BJ (cell line): ENCODE data around the gene ATRN. TPM values are rescaled to one million over a fixed set of nuclear protein-coding genes. Genes with fewer than 3 reads are reported as not detected.

Source experiments
- CTCF ChIA-PET: fragments of 350-600 bp; formaldehyde crosslinking; extraction: SDS; loops from one replicate; lab custom pipeline; 2021; ENCODE audit warnings: antibody characterized with exemption, inconsistent platforms; lab: Yijun Ruan, JAX
- POLR2A ChIA-PET: fragments of 300-600 bp; sonication (Branson Sonifier 250); formaldehyde crosslinking; extraction: SDS; loops from one replicate; lab custom pipeline; 2021; ENCODE audit warnings: antibody characterized with exemption; lab: Charles Lee
- DNase-seq: peaks from one replicate; pipeline ENCODE4 v3.0.0-alpha.2; 2011; ENCODE audit warnings: low read depth
- H3K27me3 ChIP-seq: 2 replicates; pipeline ENCODE4 v1.6.0; 2011; ENCODE audit warnings: low read length; ENCODE audit not compliant: control insufficient read depth, insufficient read depth
- H3K36me3 ChIP-seq: 2 replicates; pipeline ENCODE4 v1.5.1; 2011; ENCODE audit warnings: low read length; ENCODE audit not compliant: control insufficient read depth, insufficient read depth
- H3K4me3 ChIP-seq: 2 replicates; pipeline ENCODE4 v1.5.1; 2011; ENCODE audit warnings: low read depth, mild to moderate bottlenecking, control low read depth, low read length
- CTCF ChIP-seq: IDR thresholded peaks from 2 replicates; pipeline ENCODE4 v1.5.1; 2011; ENCODE audit warnings: low read depth, mild to moderate bottlenecking, control low read depth, inconsistent platforms, low read length, moderate library complexity; ENCODE audit not compliant: insufficient read depth
- polyA plus RNA-seq: library from polyadenylated mRNA; depleted of rRNA; stranded (reverse); fragments of >200 nt; gene quantifications from 2 replicates; pipeline ENCODE4 v1.2.3, GENCODE V29; 2011

ATRN gene
- polyA plus RNA-seq, 1 experiment = 55.7 TPM

GRCh38 chr20:3654326-3655130 is 183.7 kb downstream of the ATRN start:
- POLR2A ChIA-PET = no interaction called here
- Histone ChIP-seq H3K4me3 (no peak overlapping the region), H3K27me3 (peaks cover 15% of the 10 kb centered on the region), H3K36me3 (no peaks in the 10 kb centered on the region; the same call in 1 of the 2 replicates)
- DNase-seq = no peak
- TF ChIP-seq CTCF = no peak
- CTCF ChIA-PET = interaction anchor here (1.0 kb wide), 1 partner anchor 18 kb away, joined by 3 read pairs; no protein-coding TSS in a partner anchor

- H3K4me3 ChIP-seq = no peak overlapping the region
- DNase-seq = no peak
- peaks cover 19% of the 10 kb centered on the region for H3K27me3 ChIP-seq
- H3K36me3 ChIP-seq = no peaks in the 10 kb centered on the region; the same call in 1 of the 2 replicates
- CTCF ChIA-PET = interaction anchor here (1.1 kb wide), 1 partner anchor 56 kb away, joined by 4 read pairs; no protein-coding TSS in a partner anchor
- POLR2A ChIA-PET = no interaction called here
- no peak for TF ChIP-seq CTCF
Measured at GRCh38 chr20:3655131-3655405, 184.2 kb downstream of the ATRN start.

GRCh38 chr20:3658019-3658715 is 187.3 kb downstream of the ATRN start:
- TF ChIP-seq CTCF = no peak
- ChIA-PET CTCF (interaction anchor here (0.8 to 1.8 kb wide), 3 partner anchors 12 to 53 kb away, joined by 4 to 7 read pairs (median 5); no protein-coding TSS in a partner anchor), POLR2A (no interaction called here)
- Histone ChIP-seq H3K36me3 (no peaks in the 10 kb centered on the region), H3K4me3 (no peak overlapping the region), H3K27me3 (peaks cover 38% of the 10 kb centered on the region)
- DNase-seq = no peak

- no peak for TF ChIP-seq CTCF
- CTCF ChIA-PET = interaction anchor here (0.8 to 1.8 kb wide), 3 partner anchors 11 to 52 kb away, joined by 4 to 7 read pairs (median 5); no protein-coding TSS in a partner anchor
- no peak for DNase-seq
- POLR2A ChIA-PET = no interaction called here
- no peaks in the 10 kb centered on the region for H3K36me3 ChIP-seq
- no peak overlapping the region for H3K4me3 ChIP-seq
- H3K27me3 ChIP-seq = peaks cover 38% of the 10 kb centered on the region
Measured at GRCh38 chr20:3658716-3659491, 188.1 kb downstream of the ATRN start.
